Measurements from ENCODE around the gene CPNE6.

The CPNE6 gene

DNA sequence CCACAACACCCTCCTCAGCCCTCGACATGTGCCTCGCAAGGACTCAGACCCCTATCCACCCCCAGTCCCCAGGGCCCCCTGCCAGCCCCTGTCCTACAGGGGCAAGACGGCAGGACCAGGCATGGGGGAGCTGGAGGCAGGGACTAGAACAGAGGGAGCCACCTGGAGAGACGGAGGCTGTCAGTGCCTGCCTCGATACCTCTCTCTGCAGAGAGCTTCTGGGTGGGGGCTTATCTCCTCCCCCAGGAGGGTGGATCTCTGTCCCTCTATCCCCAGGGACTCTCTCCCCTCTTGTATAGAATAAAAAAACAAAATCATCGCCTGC, 2.0 kb upstream of the CPNE6 start:
- DNase-seq (ENCODE audit: low spot score), result no peak

DNA sequence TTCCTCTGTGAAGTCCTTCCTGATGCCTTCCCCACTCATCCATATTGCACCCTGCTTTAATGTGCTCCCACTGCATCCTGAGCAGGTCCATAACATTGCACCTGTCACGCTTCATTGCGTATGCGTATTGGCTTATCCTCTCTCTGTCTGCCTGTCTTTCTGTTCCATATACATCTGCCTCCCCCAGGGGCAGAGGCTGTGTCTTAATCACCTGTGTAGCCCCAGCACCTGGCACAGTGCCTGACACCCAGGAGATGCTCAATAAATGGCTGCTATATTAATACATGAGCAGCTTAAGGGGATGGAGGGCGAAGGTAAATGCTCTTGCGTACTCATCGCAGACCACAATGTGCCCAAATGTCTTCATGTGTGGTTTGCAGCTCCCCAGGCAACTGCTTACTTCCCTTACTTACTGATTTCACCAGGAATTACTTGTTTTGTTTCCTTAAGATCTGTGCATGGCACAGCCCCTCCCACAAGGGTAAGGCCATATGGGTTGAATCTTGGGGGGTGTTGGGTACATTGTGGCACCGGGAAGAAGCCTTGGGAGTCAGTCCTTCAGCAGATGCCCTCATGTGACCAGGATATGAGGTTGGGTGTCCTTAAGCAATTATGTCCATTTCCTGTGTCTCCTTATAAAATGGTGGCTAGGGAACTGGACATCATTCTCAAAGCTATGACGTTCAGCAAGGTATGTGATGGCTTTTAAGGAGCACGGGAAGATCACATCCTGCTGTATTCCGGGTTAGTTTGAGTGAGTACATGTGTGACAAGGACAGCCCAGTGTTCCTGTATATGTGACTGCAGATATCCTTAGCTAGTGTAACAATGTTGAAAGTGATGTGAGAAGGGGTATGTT, 848 bp upstream of the CPNE6 start:
- DNase-seq (ENCODE audit: low spot score), result no peak

GRCh38 chr14:24071836-24072430, 571 bp downstream of the CPNE6 start:
- DNase-seq (ENCODE audit: low spot score), result no peak

DNA sequence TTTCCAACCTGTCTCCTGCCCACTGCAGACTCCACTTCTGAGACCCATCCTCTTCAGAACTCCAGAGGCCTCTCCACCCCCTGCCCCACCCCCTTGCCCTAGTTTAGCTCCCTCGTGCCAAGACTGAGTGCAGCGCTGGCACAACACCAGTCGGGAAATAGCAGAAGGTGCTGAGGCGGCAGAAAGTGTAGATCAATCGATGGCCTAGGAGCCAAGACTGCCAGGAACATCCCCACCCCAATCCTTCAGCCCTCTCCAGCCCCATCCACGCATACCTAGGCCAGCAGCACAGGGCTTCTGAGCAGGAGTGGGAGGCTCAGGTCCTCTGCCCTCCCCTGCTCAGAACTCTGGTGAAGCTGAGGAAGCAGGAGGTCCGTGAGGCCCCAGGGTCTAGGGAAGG, 1.1 kb downstream of the CPNE6 start:
- no peak for DNase-seq (ENCODE audit: low spot score)

DNA sequence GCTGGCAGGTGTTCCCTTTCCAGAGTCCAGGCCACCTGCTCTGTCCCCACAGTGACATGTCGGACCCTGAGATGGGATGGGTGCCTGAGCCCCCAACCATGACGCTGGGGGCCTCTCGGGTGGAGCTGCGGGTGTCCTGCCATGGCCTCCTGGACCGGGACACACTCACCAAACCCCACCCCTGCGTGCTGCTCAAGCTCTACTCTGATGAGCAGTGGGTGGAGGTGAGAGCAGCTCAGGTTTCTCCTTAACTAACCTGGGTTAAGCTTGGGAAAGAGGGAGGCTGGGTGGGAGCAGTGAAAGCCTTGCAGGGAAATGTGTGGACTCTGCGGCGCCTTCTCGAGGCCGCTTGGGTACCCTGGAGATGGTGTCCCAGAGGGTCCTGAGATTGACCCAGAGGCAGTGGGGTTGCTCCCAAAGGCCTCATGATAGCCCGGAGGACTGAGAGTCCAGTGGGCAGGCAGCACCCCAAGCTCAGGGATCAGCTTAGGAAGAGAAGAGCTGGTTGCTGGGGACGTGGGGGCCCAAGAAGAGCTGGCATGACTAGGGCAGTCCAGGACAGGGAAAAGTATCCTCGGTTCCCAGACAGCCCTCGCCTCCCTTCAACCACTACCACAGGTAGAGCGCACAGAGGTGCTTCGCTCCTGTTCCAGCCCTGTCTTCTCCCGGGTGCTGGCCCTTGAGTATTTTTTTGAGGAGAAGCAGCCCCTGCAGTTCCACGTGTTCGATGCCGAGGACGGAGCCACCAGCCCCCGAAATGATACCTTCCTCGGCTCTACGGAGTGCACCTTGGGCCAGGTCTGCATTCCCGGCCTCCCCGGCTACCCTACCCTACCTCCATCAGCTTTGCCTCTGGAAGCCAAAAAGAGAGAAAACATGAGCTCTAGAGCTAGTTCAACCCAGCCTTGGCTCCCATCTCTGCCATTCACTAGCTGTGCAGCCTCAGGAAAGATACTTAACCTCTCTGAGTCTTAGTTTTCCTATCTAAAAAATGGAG, 1.8 kb downstream of the CPNE6 start:
- no peak for DNase-seq (ENCODE audit: low spot score)

GRCh38 chr14:24074625-24075484, 3.5 kb downstream of the CPNE6 start:
- DNase-seq (ENCODE audit: low spot score), result no peak

GRCh38 chr14:24075485-24076301, 4.3 kb downstream of the CPNE6 start:
- no peak for DNase-seq (ENCODE audit: low spot score)

GRCh38 chr14:24076302-24076601, 4.9 kb downstream of the CPNE6 start:
- DNase-seq (ENCODE audit: low spot score), result no peak

GRCh38 chr14:24077086-24077485, 5.7 kb downstream of the CPNE6 start:
- no peak for DNase-seq (ENCODE audit: low spot score)

GRCh38 chr14:24078146-24078545, 6.8 kb downstream of the CPNE6 start:
- DNase-seq (ENCODE audit: low spot score), result no peak

DNA sequence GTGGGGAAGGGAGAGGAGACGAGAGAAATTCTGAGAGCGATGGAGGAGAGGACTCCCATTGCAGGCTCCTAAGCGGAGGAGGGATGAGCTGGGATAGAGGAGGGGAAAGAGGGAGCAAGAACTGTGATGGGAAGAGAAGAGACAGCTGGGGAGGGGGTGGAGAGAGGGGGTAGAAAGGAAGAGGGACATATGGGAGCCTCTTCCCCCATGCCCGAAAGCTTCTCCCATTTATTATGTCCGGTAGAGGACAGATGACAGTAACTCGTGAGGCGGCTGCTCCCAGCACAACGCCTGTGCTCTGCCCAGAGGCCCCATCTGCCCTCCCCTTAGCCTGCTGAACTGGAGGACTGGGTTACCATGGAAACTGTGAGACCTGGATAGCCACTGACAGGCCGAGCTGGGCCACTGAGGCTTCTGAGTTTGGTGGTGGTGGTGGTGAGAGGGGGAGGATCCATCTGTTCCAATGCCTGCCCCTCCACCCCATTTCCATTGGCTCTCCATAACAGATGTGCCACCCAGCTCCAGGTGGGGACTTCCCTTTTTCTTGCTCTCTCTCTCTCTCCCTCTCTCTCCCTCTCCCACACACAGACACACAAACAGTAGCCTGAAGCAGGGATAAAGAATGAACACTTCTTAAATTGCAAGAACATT, 8.3 kb downstream of the CPNE6 start:
- DNase-seq (ENCODE audit: low spot score), result no peak

DNA sequence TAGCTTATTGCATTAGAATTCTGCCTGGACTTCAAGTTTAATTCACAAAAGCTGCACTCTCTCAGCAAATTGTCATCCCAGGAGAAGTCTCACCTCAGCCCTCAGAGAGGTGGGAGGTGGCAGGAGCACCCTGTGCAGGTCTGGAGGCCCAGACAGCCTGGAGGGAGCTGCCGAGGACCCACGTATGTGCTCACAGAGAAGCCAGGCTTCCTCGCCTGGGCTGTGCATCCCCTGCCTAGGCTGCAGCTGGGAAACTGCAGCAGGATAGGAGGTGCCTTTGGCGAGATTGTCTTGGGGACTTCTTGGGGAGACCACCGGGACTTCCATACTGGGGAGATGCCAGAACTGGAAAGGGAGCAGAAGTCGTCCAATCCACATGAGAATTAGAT, 8.8 kb downstream of the CPNE6 start:
- DNase-seq (ENCODE audit: low spot score), result no peak

GRCh38 chr14:24080888-24081738, 9.8 kb downstream of the CPNE6 start:
- DNase-seq (ENCODE audit: low spot score), result no peak

- DNase-seq (ENCODE audit: low spot score), result no peak
Measured at GRCh38 chr14:24081739-24082211, 10.4 kb downstream of the CPNE6 start.

DNA sequence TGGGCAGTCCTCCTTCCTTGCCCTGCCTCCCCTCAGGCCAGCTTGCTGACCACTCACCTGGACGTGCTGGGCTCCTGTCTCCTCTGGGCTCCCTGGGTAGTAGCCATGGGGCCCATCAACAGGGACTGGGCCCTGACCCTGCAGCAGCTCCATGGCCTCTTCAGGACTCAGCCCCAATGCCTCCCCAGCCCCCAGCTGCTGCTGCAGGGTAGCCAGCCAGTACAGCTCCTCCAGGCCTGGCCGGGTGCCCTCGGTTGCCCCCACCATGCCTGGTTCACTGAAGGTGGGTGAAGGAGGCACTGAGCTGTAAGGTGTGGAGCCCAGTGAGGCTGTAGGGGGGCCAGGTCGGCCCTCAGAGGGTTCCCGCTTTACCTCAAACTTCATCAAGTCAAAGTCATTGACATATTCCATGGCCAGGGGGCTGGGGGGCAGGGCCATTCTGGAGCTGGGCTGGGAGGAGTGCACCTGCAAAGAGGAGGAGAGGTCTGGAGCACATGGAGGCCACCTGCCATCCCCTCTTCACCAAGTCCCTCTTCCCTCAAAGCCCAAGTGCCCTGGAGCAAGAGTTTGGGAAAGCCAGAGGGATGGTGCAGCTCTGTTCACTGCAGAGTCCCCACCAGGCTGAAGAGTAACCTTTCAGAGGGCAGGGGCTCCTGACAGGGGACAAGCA, 11.2 kb downstream of the CPNE6 start:
- no peak for DNase-seq (ENCODE audit: low spot score)

DNA sequence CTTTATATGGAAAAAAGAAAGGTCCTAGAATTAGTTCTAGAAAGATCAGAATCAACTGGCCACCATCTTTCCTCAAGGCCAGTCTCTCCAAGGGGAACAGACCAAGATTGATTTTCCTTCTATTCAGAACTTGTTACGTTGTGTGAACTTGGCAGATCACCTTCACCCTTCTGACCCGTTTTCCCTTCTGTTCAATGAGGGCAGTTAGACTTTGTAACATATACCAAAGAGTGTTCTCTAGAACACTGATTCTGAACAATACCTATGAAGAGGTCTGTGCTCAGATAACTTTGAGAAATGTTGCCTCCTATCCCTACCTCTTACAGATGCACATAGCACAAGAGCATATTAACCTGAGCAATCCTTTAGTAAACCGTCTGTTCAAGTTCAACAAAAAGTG, 12.1 kb downstream of the CPNE6 start:
- DNase-seq (ENCODE audit: low spot score), result no peak

DNA sequence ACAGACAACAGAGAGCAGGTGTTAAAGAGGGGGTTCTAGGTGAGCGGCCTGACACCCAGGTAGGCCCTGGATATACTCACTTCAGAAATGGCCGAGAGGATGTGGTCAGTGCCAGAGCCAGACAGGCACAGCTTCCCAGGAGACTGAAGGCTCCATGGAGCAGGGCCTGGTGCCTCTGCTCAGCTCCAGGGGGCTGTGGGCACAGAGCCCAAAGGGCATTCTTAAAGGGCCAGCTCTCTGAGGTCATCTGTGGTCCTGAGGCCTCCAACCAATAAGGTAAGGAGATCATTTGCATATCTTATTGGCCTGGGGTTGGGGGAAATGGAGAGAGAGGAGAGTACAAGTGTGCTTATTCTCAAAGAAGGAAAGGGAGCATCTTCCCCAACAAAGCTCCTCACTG, 13.1 kb downstream of the CPNE6 start:
- no peak for DNase-seq (ENCODE audit: low spot score)

GRCh38 chr14:24085215-24085614, 13.9 kb downstream of the CPNE6 start:
- DNase-seq (ENCODE audit: low spot score), result no peak

Data from hepatic stellate cell (primary cell).